Measurements from ENCODE around the gene TDRD10. TPM values are rescaled to one million over a fixed set of nuclear protein-coding genes. Genes with fewer than 3 reads are reported as not detected.

Gene TDRD10, protein sequence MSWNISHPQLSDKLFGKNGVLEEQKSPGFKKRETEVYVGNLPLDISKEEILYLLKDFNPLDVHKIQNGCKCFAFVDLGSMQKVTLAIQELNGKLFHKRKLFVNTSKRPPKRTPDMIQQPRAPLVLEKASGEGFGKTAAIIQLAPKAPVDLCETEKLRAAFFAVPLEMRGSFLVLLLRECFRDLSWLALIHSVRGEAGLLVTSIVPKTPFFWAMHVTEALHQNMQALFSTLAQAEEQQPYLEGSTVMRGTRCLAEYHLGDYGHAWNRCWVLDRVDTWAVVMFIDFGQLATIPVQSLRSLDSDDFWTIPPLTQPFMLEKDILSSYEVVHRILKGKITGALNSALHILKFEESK
- not detected in 2 replicates for polyA plus RNA-seq (2013)

DNA sequence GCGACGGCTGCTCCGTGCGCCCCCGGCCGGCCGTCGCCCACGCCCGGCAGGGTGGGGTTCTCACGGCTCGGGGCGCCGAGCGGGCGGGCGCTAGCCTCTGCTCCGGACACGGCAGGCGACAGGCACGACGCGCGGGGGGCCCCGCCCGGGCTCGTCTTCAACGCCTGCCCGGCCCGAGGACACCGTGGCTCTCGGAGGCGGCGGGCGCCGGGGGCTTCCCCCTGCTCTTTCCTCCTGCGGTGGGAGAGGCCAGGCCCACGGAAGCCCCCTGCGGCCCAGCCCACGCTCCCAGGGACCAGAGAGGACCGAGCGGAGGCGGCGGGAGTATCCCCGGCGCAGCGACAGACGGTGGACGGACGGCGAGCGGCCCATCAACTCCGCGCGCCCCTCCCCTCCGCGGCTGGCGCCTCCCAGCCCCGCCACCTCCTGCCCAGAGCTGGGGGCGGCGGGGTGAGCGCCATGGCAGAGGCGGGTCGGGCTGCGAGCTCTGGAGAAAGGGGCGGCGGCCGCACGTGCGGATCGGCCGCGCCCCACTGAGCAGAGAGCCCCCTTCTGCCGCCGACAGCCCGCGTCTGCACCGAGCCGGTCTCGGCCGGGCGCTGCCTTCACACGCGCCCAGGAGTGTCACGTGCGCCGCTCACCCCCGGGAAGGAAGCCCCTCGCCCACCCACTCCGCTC, at the start of gene TDRD10, which contains the start of gene SHE:
TDRD10 (plus strand) TSS at position 154 of the 678 bp plus-strand sequence. CDS start 4,685 bp downstream, outside the sequence.
SHE (minus strand) TSS at position 347 of the 678 bp plus-strand sequence. CDS start 386 bp downstream, outside the sequence.
- no peak within 1 kb of the TSS for H3K9ac ChIP-seq (ENCODE audit: low read length)
- H3K79me1 ChIP-seq (ENCODE audit: low read length): no peaks in the 10 kb centered on the region
- no peak within 1 kb of the TSS for H3K4ac ChIP-seq (ENCODE audit: low read depth, low read length)
- peaks cover 46% of the 10 kb centered on the region for H3K27me3 ChIP-seq (ENCODE audit: insufficient read depth, low read length)
- no peak within 1 kb of the TSS for H4K8ac ChIP-seq (ENCODE audit: low read depth, low read length)
- H4K91ac ChIP-seq (ENCODE audit: low read depth, low read length): no peak within 1 kb of the TSS
- no peak within 1 kb of the TSS for H4K12ac ChIP-seq (ENCODE audit: low read depth, low read length)
- H3K4me2 ChIP-seq (ENCODE audit: low read length): peak within 1 kb of the TSS; percentile 50
- no peaks in the 10 kb centered on the region for H3K79me2 ChIP-seq (ENCODE audit: control insufficient read depth, insufficient read depth, low read length, poor library complexity)
- peaks cover 8 to 13% of the 10 kb centered on the region in 2 experiments for H3K4me1 ChIP-seq (ENCODE audit: control insufficient read depth in 1 of 2, insufficient read depth in 2 of 2, low read length in 2 of 2)
- H3K23ac ChIP-seq (ENCODE audit: low read length): no peak within 1 kb of the TSS
- no peak within 1 kb of the TSS for H2AK5ac ChIP-seq (ENCODE audit: low read length)
- WGBS (ENCODE audit: extremely low coverage, insufficient coverage, insufficient read length): no CpG with 5 or more reads among the region's 90 CpGs
- H2BK120ac ChIP-seq (ENCODE audit: insufficient read depth, low read length, poor library complexity): no peak within 1 kb of the TSS
- H3K9me3 ChIP-seq (ENCODE audit: insufficient read depth, low read depth, low read length): peaks cover 12% of the 10 kb centered on the region
- H3K14ac ChIP-seq (ENCODE audit: low read length): no peak within 1 kb of the TSS
- H2BK12ac ChIP-seq (ENCODE audit: low read length): no peak within 1 kb of the TSS
- H3K36me3 ChIP-seq (ENCODE audit: control insufficient read depth in 1 of 2, insufficient read depth in 2 of 2, low read length in 2 of 2): no peaks in the 10 kb centered on the region
- DNase-seq: no peak
- no peak within 1 kb of the TSS for H3K27ac ChIP-seq (ENCODE audit: low read depth, low read length)
- H2BK5ac ChIP-seq (ENCODE audit: low read depth, low read length, poor library complexity): no peak within 1 kb of the TSS
- peak within 1 kb of the TSS; percentile 35 for H2AFZ ChIP-seq (ENCODE audit: insufficient read depth, low read length, poor library complexity)
- peak within 1 kb of the TSS; percentile 15 for H3K4me3 ChIP-seq (ENCODE audit: low read depth, low read length)
- no peak within 1 kb of the TSS for H3K18ac ChIP-seq (ENCODE audit: low read length)

DNA sequence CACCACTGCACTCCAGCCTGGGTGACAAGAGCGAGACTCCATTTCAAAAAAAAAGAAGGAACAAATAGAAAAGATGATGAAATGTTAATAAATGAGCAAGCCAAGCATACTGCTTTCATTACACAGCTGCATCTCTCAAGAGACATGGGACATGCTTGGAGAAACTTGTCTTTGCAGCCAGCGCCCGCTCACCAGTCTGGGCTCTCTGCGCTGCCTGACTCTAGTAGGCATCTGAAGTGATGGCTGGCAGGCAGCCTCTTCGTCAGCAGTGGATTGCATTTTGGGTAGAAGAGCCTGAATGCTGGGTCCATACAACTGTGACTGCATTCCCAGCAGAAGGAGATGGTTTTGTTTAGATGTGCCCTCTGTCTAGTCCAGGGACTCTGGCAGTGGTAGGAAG, 48.9 kb upstream of the TDRD10 start:
- Histone ChIP-seq H4K91ac (ENCODE audit: low read depth, low read length) (no peak overlapping the region), H3K14ac (ENCODE audit: low read length) (no peak overlapping the region), H3K79me1 (ENCODE audit: low read length) (no peaks in the 10 kb centered on the region), H3K4me3 (ENCODE audit: low read depth, low read length) (no peak overlapping the region), H3K4ac (ENCODE audit: low read depth, low read length) (no peak overlapping the region), H4K8ac (ENCODE audit: low read depth, low read length) (no peak overlapping the region), H3K4me1 (ENCODE audit: control insufficient read depth in 1 of 2, insufficient read depth in 2 of 2, low read length in 2 of 2) (no peaks in the 10 kb centered on the region), H3K27ac (ENCODE audit: low read depth, low read length) (no peak overlapping the region), H3K18ac (ENCODE audit: low read length) (no peak overlapping the region), H2BK5ac (ENCODE audit: low read depth, low read length, poor library complexity) (no peak overlapping the region), H2AK5ac (ENCODE audit: low read length) (no peak overlapping the region), H3K9ac (ENCODE audit: low read length) (no peak overlapping the region), H3K9me3 (ENCODE audit: insufficient read depth, low read depth, low read length) (no peaks in the 10 kb centered on the region), H3K4me2 (ENCODE audit: low read length) (no peak overlapping the region), H2AFZ (ENCODE audit: insufficient read depth, low read length, poor library complexity) (no peak overlapping the region), H3K36me3 (ENCODE audit: control insufficient read depth in 1 of 2, insufficient read depth in 2 of 2, low read length in 2 of 2) (no peaks in the 10 kb centered on the region), H3K79me2 (ENCODE audit: control insufficient read depth, insufficient read depth, low read length, poor library complexity) (no peaks in the 10 kb centered on the region), H2BK12ac (ENCODE audit: low read length) (no peak overlapping the region), H3K23ac (ENCODE audit: low read length) (no peak overlapping the region), H2BK120ac (ENCODE audit: insufficient read depth, low read length, poor library complexity) (no peak overlapping the region), H4K12ac (ENCODE audit: low read depth, low read length) (no peak overlapping the region), H3K27me3 (ENCODE audit: insufficient read depth, low read length) (no peaks in the 10 kb centered on the region)
- no peak for DNase-seq
- WGBS (ENCODE audit: extremely low coverage, insufficient coverage, insufficient read length): no CpG with 5 or more reads among the region's 5 CpGs

DNA sequence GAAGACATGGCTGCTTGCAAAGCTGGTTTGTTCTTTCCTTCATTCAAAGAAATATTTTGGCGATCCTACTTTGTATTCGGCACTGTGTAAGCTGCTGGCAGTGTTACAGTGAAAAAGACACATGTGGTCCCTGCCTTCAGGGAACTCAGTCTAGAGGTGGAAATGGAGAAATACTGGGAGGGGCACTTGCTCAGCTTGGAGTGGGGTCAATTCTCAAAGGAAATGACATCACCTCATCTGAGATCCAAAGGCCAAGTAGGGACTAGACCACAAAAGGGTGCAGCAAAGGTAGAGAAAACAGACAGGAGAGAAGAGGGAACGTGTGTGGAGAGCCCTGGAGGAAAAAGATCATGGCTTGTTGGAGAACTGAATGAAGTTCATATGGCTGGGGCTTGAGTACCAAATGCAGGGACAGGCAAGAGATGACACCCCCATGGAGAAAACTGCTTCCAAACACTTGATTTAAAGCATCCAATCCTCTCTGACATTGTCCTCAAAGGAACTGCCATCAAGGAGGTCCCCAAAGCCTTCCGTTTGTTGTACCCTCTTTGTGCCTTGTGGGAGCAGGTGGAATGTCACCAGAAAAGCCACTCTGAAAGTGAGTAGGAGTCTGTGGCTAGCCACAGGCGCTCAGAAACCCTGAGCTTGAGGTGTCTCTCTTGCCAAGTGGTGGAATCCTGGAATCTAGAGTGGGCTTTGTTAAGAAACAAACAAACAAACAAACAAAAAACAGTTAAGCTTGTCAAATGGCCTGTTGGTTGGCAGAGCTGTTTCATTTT, 48.3 kb upstream of the TDRD10 start:
- no peak overlapping the region for H3K4ac ChIP-seq (ENCODE audit: low read depth, low read length)
- H2BK120ac ChIP-seq (ENCODE audit: insufficient read depth, low read length, poor library complexity): no peak overlapping the region
- WGBS (ENCODE audit: extremely low coverage, insufficient coverage, insufficient read length): no CpG with 5 or more reads among the region's 5 CpGs
- H3K79me1 ChIP-seq (ENCODE audit: low read length): no peaks in the 10 kb centered on the region
- no peaks in the 10 kb centered on the region for H3K27me3 ChIP-seq (ENCODE audit: insufficient read depth, low read length)
- no peak overlapping the region for H3K4me2 ChIP-seq (ENCODE audit: low read length)
- no peak overlapping the region for H3K18ac ChIP-seq (ENCODE audit: low read length)
- DNase-seq: no peak
- no peak overlapping the region for H4K91ac ChIP-seq (ENCODE audit: low read depth, low read length)
- H3K23ac ChIP-seq (ENCODE audit: low read length): no peak overlapping the region
- no peak overlapping the region for H2BK12ac ChIP-seq (ENCODE audit: low read length)
- no peak overlapping the region for H3K27ac ChIP-seq (ENCODE audit: low read depth, low read length)
- no peaks in the 10 kb centered on the region for H3K79me2 ChIP-seq (ENCODE audit: control insufficient read depth, insufficient read depth, low read length, poor library complexity)
- H4K8ac ChIP-seq (ENCODE audit: low read depth, low read length): no peak overlapping the region
- no peaks in the 10 kb centered on the region for H3K4me1 ChIP-seq (ENCODE audit: control insufficient read depth in 1 of 2, insufficient read depth in 2 of 2, low read length in 2 of 2)
- no peak overlapping the region for H2AFZ ChIP-seq (ENCODE audit: insufficient read depth, low read length, poor library complexity)
- H3K9ac ChIP-seq (ENCODE audit: low read length): no peak overlapping the region
- no peaks in the 10 kb centered on the region for H3K9me3 ChIP-seq (ENCODE audit: insufficient read depth, low read depth, low read length)
- H3K36me3 ChIP-seq (ENCODE audit: control insufficient read depth in 1 of 2, insufficient read depth in 2 of 2, low read length in 2 of 2): no peaks in the 10 kb centered on the region
- H3K14ac ChIP-seq (ENCODE audit: low read length): no peak overlapping the region
- H4K12ac ChIP-seq (ENCODE audit: low read depth, low read length): no peak overlapping the region
- no peak overlapping the region for H2BK5ac ChIP-seq (ENCODE audit: low read depth, low read length, poor library complexity)
- H3K4me3 ChIP-seq (ENCODE audit: low read depth, low read length): no peak overlapping the region
- no peak overlapping the region for H2AK5ac ChIP-seq (ENCODE audit: low read length)

DNA sequence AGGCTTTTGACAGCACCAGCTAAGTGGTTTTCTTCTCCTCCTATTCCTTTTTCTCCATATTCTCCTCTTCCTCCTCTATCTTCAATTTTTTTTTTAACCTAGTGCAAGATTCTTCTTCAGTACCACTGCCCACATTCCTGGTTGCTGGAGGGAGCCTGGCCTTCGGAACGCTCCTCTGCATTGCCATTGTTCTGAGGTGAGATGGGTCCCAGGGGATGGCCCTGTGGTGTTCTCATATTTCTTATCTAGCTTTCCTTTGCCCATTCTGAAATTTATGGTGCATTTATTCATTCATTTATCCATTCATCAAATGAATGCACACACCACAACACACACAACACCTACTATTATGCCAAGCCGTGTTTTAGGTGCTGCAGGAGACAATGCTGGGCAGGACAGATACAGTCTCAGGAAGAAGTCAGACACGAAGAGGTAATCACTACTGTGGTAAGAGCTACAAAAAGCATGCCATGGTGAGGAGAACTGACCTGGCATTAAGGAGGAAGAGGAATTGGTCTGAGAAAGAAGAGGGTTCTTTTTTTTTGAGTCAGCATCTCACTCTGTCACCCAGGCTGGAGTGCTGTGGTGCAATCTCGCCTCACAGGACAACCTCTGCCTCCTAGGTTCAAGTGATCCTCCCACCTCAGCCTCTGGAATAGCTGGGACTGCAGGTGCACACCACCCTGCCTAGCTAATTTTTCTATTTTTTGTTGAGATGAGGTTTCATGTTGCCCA, 47.5 kb upstream of the TDRD10 start:
- H3K18ac ChIP-seq (ENCODE audit: low read length): no peak overlapping the region
- no CpG with 5 or more reads among the region's 5 CpGs for WGBS (ENCODE audit: extremely low coverage, insufficient coverage, insufficient read length)
- H2BK120ac ChIP-seq (ENCODE audit: insufficient read depth, low read length, poor library complexity): no peak overlapping the region
- no peak overlapping the region for H3K4ac ChIP-seq (ENCODE audit: low read depth, low read length)
- no peak overlapping the region for H4K12ac ChIP-seq (ENCODE audit: low read depth, low read length)
- H3K4me2 ChIP-seq (ENCODE audit: low read length): no peak overlapping the region
- no peak overlapping the region for H3K14ac ChIP-seq (ENCODE audit: low read length)
- no peak overlapping the region for H4K91ac ChIP-seq (ENCODE audit: low read depth, low read length)
- H3K9ac ChIP-seq (ENCODE audit: low read length): no peak overlapping the region
- no peak for DNase-seq
- H3K23ac ChIP-seq (ENCODE audit: low read length): no peak overlapping the region
- no peak overlapping the region for H2AFZ ChIP-seq (ENCODE audit: insufficient read depth, low read length, poor library complexity)
- H3K9me3 ChIP-seq (ENCODE audit: insufficient read depth, low read depth, low read length): no peaks in the 10 kb centered on the region
- H2BK5ac ChIP-seq (ENCODE audit: low read depth, low read length, poor library complexity): no peak overlapping the region
- no peak overlapping the region for H2BK12ac ChIP-seq (ENCODE audit: low read length)
- no peaks in the 10 kb centered on the region for H3K4me1 ChIP-seq (ENCODE audit: control insufficient read depth in 1 of 2, insufficient read depth in 2 of 2, low read length in 2 of 2)
- no peak overlapping the region for H3K27ac ChIP-seq (ENCODE audit: low read depth, low read length)
- no peaks in the 10 kb centered on the region for H3K79me1 ChIP-seq (ENCODE audit: low read length)
- no peaks in the 10 kb centered on the region for H3K79me2 ChIP-seq (ENCODE audit: control insufficient read depth, insufficient read depth, low read length, poor library complexity)
- H3K36me3 ChIP-seq (ENCODE audit: control insufficient read depth in 1 of 2, insufficient read depth in 2 of 2, low read length in 2 of 2): no peaks in the 10 kb centered on the region
- no peaks in the 10 kb centered on the region for H3K27me3 ChIP-seq (ENCODE audit: insufficient read depth, low read length)
- H2AK5ac ChIP-seq (ENCODE audit: low read length): no peak overlapping the region
- H3K4me3 ChIP-seq (ENCODE audit: low read depth, low read length): no peak overlapping the region
- H4K8ac ChIP-seq (ENCODE audit: low read depth, low read length): no peak overlapping the region

Data from trophoblast cell (in vitro differentiated cells and primary cell).